Bronchus fibroblast of lung (primary cell): ENCODE results near the gene KRT81. TPM values are rescaled to one million over a fixed set of nuclear protein-coding genes. Genes with fewer than 3 reads are reported as not detected.

Source experiments
- total RNA-seq: library from RNA; depleted of rRNA; stranded (reverse); fragments of >200 nt; gene quantifications from 2 replicates; pipeline ENCODE4 v1.2.3, GENCODE V29; 2015

KRT81 gene
- total RNA-seq: not detected in 2 replicates

DNA sequence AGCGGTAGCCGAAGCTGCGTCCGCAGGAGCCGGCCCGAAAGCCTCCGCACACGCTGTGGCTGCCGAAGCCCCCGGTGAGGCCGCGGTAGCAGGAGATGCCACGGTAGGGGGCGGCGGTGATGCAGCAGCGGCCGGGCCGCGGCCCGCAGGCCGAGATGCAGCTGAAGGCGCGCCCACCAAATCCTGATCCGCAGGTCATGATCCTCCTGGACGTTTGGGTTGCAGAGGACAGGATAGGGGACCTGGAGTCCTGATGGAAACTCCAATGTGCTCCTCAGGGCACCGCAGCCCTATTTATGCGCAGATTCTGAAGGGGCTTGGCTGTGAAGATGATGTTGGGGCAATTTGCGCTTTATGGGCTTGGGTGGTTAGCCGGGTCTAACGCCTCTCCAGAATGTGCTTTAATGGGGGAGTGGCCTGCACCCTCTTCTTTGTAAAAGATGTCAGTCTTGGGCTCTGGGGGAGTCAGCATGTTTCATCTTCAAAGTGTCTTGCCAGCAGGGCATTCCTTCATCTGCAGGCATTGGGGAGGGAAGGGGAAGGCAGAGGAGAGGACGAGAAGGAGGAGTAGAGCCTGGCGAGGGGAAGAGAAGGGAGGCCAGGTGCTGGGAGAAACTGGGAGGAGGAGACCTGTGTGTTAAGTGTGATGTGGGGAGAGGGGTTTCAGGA is at the start of gene KRT81:
TSS of gene KRT81 (minus strand) at position 268 of the 669 bp plus-strand sequence. CDS start at position 199, 69 bp downstream.

DNA sequence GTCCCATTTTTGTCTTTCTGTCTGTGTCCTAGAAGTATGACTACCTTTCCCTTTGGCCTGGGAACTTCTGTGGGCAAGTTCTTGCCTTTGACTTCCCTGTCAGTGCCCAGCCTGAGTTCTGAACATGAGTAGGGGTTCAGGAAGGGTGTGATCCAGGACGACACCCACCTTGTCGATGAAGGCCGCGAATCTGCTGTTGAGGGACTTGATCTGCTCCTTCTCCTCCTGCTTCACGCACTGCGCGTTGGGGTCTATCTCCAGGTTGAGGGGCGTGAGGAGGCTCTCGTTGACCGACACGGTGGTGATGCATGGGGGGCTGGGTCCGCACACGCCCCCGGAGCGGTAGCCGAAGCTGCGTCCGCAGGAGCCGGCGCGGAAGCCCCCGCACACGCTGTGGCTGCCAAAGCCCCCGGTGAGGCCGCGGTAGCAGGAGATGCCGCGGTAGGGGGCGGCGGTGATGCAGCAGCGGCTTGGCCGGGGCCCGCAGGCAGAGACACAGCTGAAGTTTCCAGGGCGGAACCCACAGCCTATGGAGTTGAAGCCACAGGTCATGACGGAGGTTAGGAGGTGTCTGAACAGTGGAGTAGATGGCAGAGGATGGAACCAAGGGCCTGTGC is 29.6 kb upstream of the KRT81 start, which contains the start of gene KRT83:
TSS of gene KRT83 (minus strand) at position 615 of the 617 bp plus-strand sequence. CDS start at position 552, 63 bp downstream.

DNA sequence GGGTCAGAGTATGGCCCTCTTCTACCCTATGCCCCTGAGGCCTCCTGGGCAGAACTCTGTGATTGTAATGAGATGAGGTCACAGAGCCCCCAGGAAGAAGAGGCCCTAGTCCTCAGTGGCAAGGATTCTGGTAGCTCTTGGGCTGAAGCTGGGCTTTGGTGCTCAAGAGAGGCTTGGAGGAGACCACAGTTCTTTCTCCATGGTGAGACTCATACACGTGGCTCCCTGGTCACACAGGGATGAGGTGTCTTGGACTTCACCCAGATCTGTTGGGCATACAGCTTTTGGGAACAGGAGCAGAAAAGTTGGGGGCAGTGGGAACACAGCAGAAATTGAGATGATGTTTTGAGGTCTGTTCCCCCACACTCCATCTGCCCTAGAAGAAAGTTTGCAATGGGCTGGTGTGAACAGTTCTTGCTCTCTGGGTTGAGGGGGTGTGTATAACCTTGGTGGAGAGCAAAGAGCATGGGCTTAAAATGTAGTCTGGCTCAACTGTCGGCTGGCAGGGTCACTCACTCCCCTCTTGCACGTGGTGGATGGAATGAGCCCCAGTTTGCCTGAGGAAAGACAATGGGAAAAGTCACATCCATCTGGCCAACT is 16.7 kb downstream of the KRT81 start, which contains the start of gene KRT86:
TSS of gene KRT86 (plus strand) at position 125 of the 600 bp plus-strand sequence. CDS start 27,272 bp downstream, outside the sequence.

Other genes starting within 250 kb of the KRT81 start
- 1.0 and 2.2 TPM in 2 replicates for gene NR4A1, start 240.1 kb downstream of the KRT81 start, total RNA-seq
- gene ATG101, start 221.6 kb downstream of the KRT81 start, total RNA-seq: 50.7 and 52.3 TPM in 2 replicates
- 0.17 TPM in 1 of 2 replicates, not detected in the other for gene SMIM41, start 211.8 kb downstream of the KRT81 start, total RNA-seq
- 0.15 and 0.17 TPM in 2 replicates for gene KRT80, start 99.5 kb downstream of the KRT81 start, total RNA-seq
- 9.2 and 11.1 TPM in 2 replicates for gene KRT7, start 58.3 kb downstream of the KRT81 start, total RNA-seq
- gene KRT86, start 16.9 kb downstream of the KRT81 start, total RNA-seq: 0.15 TPM in 1 of 2 replicates, not detected in the other
- gene KRT83, start 29.9 kb upstream of the KRT81 start, total RNA-seq: not detected in 2 replicates
- gene KRT85, start 75.9 kb upstream of the KRT81 start, total RNA-seq: not detected in 2 replicates
- not detected in 2 replicates for gene KRT84, start 94.1 kb upstream of the KRT81 start, total RNA-seq
- not detected in 2 replicates for gene KRT82, start 114.8 kb upstream of the KRT81 start, total RNA-seq
- not detected in 2 replicates for gene KRT75, start 142.8 kb upstream of the KRT81 start, total RNA-seq
- gene KRT6B, start 160.6 kb upstream of the KRT81 start, total RNA-seq: not detected in 2 replicates
- not detected in 2 replicates for gene KRT6C, start 182.3 kb upstream of the KRT81 start, total RNA-seq
- 0.17 and 0.30 TPM in 2 replicates for gene KRT6A, start 201.7 kb upstream of the KRT81 start, total RNA-seq
- gene KRT5, start 228.9 kb upstream of the KRT81 start, total RNA-seq: 0.17 TPM in 1 of 2 replicates, not detected in the other